HG03521 (cell line): ENCODE measurements around the gene VAC14.

Experiments used
- ATAC-seq: cut with Tn5 transposase; IDR thresholded peaks from one replicate; pipeline ENCODE4 v1.9.1; 2021; ENCODE audit warnings: mild to moderate bottlenecking, moderate library complexity; ENCODE audit not compliant: unreplicated experiment

VAC14 gene

GRCh38 chr16:70764632-70765031 lies 36.3 kb downstream of the VAC14 start:
- no peak for ATAC-seq

GRCh38 chr16:70760221-70760620 lies 40.7 kb downstream of the VAC14 start:
- ATAC-seq, result no peak

- ATAC-seq, result no peak
Observed at GRCh38 chr16:70759666-70760065, 41.3 kb downstream of the VAC14 start.

GRCh38 chr16:70758786-70759185 lies 42.2 kb downstream of the VAC14 start:
- ATAC-seq, result no peak

GRCh38 chr16:70757183-70757582 lies 43.8 kb downstream of the VAC14 start:
- ATAC-seq, result no peak

GRCh38 chr16:70756071-70756470 lies 44.9 kb downstream of the VAC14 start:
- no peak for ATAC-seq

GRCh38 chr16:70754851-70755600 lies 45.9 kb downstream of the VAC14 start:
- no peak for ATAC-seq

GRCh38 chr16:70754371-70754770 lies 46.6 kb downstream of the VAC14 start:
- no peak for ATAC-seq

- ATAC-seq, result no peak
Observed at GRCh38 chr16:70753694-70754325, 47.1 kb downstream of the VAC14 start.

- ATAC-seq, result no peak
Observed at GRCh38 chr16:70753228-70753627, 47.7 kb downstream of the VAC14 start.

- no peak for ATAC-seq
Observed at GRCh38 chr16:70752426-70752825, 48.5 kb downstream of the VAC14 start.

- ATAC-seq, result no peak
Observed at GRCh38 chr16:70751593-70751992, 49.4 kb downstream of the VAC14 start.

GRCh38 chr16:70750893-70751467 lies 50.0 kb downstream of the VAC14 start:
- no peak for ATAC-seq

GRCh38 chr16:70749681-70750601 lies 51.0 kb downstream of the VAC14 start:
- ATAC-seq, result no peak

GRCh38 chr16:70749006-70749678 lies 51.8 kb downstream of the VAC14 start:
- ATAC-seq, result no peak

GRCh38 chr16:70747703-70748631 lies 53.0 kb downstream of the VAC14 start:
- no peak for ATAC-seq

- no peak for ATAC-seq
Observed at GRCh38 chr16:70746708-70747424, 54.1 kb downstream of the VAC14 start.

- no peak for ATAC-seq
Observed at GRCh38 chr16:70746040-70746707, 54.8 kb downstream of the VAC14 start.
